ENCODE measurements around the gene REV3L.
A peak's percentile ranks its signal among the peaks of the same experiment; 100 is the strongest.

Gene REV3L

DNA sequence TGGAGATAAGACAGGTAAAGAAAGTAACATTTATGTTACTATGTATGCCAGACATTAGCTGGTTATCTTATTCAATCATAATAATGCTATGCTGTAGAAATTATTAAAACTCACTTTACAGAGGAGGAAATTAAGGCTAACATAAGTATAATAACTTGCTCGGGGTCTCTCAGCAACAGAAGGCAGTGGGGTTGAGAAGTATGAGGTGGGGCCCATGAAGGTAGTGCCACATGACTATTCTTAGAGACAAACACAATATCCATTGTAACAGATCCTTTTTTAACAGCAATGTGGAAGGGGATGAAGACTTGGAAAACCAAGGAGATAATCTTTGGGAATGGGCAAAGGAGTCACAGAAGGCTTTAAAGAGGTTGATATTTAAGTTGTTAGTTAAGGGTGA is 11.5 kb downstream of the REV3L start:
- H3K4me3 ChIP-seq (replicated peaks; ENCODE audit: low read depth, low read length): no peak overlapping the region
- TF ChIP-seq, protein P1, sequence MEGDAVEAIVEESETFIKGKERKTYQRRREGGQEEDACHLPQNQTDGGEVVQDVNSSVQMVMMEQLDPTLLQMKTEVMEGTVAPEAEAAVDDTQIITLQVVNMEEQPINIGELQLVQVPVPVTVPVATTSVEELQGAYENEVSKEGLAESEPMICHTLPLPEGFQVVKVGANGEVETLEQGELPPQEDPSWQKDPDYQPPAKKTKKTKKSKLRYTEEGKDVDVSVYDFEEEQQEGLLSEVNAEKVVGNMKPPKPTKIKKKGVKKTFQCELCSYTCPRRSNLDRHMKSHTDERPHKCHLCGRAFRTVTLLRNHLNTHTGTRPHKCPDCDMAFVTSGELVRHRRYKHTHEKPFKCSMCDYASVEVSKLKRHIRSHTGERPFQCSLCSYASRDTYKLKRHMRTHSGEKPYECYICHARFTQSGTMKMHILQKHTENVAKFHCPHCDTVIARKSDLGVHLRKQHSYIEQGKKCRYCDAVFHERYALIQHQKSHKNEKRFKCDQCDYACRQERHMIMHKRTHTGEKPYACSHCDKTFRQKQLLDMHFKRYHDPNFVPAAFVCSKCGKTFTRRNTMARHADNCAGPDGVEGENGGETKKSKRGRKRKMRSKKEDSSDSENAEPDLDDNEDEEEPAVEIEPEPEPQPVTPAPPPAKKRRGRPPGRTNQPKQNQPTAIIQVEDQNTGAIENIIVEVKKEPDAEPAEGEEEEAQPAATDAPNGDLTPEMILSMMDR (IDR thresholded peaks at IDR 0.05; ENCODE audit: low read length, missing control alignments): no peak
- no peak for DNase-seq (ENCODE audit: low read depth)

DNA sequence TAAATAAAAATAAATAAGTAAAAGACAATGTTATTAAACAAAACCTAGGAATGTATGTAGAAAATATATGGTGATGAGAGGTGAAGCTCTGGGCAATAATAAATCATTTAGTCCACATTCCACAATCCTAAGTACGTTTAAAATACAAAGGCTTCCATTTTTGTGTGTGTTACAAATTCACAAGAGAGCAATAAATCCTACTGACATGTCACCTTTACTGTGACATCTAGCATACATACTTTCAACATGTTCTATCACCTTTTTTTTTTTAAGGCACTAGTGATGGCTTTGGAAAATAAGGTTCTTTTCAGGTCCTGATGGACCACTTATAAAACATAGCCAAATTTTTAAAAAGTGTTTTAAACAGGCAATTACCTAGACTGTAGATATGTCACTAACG is 12.0 kb downstream of the REV3L start:
- H3K4me3 ChIP-seq (replicated peaks; ENCODE audit: low read depth, low read length): no peak overlapping the region
- no peak for DNase-seq (ENCODE audit: low read depth)
- TF ChIP-seq, protein P1 (IDR thresholded peaks at IDR 0.05; ENCODE audit: low read length, missing control alignments): no peak

DNA sequence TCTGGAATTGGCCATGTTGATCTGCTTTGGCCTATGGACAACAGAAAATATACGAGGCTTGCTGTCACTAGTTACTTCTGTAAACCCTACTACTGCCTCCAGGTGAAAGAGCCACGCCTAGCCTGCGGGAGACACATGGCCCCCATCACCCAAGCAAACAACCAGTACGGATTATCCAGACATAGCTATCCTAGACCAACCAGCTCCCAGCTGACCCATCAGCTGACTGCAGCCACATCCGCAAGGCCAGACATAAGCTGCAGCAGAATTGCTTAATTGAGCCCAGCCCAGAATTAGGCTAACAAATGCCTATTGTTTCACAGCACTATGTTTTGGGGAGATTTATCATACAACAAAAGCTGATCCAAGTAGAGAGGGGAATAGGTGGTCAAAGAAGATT is 13.5 kb downstream of the REV3L start:
- DNase-seq (ENCODE audit: low read depth): no peak
- TF ChIP-seq, protein P1 (IDR thresholded peaks at IDR 0.05; ENCODE audit: low read length, missing control alignments): no peak
- H3K4me3 ChIP-seq (replicated peaks; ENCODE audit: low read depth, low read length): no peak overlapping the region

DNA sequence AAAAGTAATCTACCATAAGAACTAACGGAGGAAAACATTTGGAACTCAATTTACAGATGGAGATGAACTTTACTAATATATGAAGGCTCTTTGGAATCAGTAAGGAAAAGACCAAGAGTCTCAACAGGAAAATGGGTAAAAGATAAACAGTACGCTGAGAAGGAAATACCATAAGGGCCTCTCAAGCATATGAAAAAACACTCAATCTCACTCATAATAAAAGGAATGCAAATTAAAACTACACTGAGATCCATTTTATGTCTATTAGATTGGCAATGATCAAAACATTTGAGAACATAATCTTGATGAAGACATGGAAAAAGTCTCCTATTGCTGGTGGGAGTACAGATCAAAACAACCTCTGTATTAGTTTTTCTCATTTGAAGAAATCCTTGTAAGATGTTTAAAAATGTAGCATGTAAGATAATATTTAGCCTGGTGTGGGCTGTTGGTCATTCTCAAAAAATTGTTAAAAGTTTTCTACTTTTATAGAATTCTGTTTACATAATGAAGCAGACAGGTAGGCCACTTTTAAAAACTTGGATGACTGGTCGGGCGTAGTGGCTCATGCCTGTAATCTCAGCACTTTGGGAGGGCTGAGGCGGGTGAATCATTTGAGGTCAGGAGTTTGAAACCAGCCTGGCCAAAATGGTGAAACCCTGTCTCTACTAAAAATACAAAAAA is 14.5 kb downstream of the REV3L start:
- H3K4me3 ChIP-seq (replicated peaks; ENCODE audit: low read depth, low read length): no peak overlapping the region
- no peak for DNase-seq (ENCODE audit: low read depth)
- TF ChIP-seq, protein P1 (IDR thresholded peaks at IDR 0.05; ENCODE audit: low read length, missing control alignments): no peak

DNA sequence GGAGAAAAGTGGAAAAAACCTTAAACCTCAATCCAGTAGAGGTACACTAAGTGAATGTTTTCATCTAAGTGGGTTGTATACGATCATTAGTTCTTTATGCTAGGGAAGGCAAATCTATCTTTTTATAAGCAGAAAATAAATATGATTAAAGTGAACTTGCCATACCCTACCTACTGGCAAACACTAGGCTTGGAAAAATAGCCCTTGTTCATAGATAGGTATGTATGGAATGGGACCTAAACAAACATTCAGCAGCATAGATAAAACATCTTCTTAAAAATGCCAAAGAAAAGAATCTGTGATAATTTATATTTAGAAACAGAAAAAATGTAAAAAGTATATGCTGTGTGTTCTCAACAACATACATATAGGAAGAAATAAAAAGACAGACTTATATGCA is 18.8 kb downstream of the REV3L start:
- TF ChIP-seq, protein P1 (IDR thresholded peaks at IDR 0.05; ENCODE audit: low read length, missing control alignments): no peak
- DNase-seq (ENCODE audit: low read depth): no peak
- H3K4me3 ChIP-seq (replicated peaks; ENCODE audit: low read depth, low read length): no peak overlapping the region

DNA sequence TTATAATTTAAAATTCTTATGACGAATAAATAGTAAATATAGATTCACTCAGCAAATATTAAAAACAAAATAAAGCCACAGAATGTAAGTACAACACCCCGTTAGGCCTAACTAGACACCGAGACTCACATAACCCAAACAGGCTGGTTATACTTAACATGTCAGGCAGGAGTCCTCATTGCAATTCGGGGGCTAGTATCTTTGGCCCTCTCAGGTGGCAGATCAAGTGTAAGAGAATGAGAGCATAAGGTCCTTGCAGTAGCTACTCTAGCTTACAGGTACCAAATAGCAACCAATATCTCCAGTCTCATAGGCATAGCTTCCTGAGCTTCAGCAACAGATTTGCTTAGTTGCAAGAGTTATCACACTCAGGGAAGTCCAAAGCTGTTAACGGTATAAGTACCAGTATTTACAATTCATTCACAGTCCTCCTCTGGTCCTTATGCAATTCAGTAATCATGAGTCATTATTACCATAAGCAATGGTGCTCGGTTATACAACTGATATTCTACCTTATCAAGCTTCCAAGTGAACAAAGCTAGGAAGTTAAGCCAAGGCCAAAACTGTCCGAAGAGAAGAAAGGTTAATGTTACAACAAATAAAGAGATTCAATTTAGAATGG is 20.1 kb downstream of the REV3L start:
- DNase-seq (ENCODE audit: low read depth): peak; percentile 87
- H3K4me3 ChIP-seq (replicated peaks; ENCODE audit: low read depth, low read length): no peak overlapping the region
- TF ChIP-seq, protein P1 (IDR thresholded peaks at IDR 0.05; ENCODE audit: low read length, missing control alignments): no peak

DNA sequence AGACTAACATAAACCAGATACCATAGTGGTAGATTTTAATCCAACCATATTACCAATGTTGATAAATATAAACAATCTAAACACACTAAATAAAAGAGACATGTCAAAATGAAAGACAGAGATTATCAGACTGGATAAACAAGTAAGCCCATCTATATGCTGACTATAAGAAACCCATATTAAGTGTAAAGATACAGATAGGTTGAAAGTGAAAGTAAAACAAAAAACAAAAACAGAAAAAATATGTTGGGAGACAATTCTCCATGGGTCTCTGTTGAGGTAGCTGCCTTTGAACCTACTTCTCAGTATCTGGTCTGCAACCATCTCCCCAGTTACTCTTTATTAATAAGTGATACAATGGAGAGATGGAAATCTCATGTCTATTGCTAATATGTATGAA is 21.2 kb downstream of the REV3L start:
- H3K4me3 ChIP-seq (replicated peaks; ENCODE audit: low read depth, low read length): peak overlapping the region; percentile 28

More for the DNA sequence above, 21.2 kb downstream of the REV3L start:
- DNase-seq (ENCODE audit: low read depth): no peak
- TF ChIP-seq, protein P1 (IDR thresholded peaks at IDR 0.05; ENCODE audit: low read length, missing control alignments): no peak

All from fibroblast of pulmonary artery (primary cell).